ENCODE results near the gene YWHAB. TPM values are rescaled to one million over a fixed set of nuclear protein-coding genes. Genes with fewer than 3 reads are reported as not detected.

The YWHAB gene
- total and polyA plus RNA-seq, 5 donors from 2014 or later: 303 to 927 (median 651) TPM

GRCh38 chr20:44932916-44933315 lies 47.4 kb downstream of the YWHAB start:
- H3K36me3 Mint-ChIP-seq: peaks cover 27% of the 10 kb centered on the region
- H3K9me3 ChIP-seq (ENCODE audit: control insufficient read depth in 2 of 2, low read length in 2 of 2): no peaks in the 10 kb centered on the region
- peaks cover 21% of the 10 kb centered on the region for H3K36me3 ChIP-seq (ENCODE audit: control insufficient read depth, insufficient read depth, low read length)
- no peak for ATAC-seq (ENCODE audit: low read depth in 2 of 2)
- H3K27ac Mint-ChIP-seq: no peak overlapping the region
- no peak overlapping the region for H3K27ac ChIP-seq (ENCODE audit: insufficient read depth, low read length, poor library complexity, severe bottlenecking)
- no peaks in the 10 kb centered on the region for H3K4me1 ChIP-seq (ENCODE audit: control insufficient read depth, insufficient read depth, low read length, poor library complexity, severe bottlenecking)
- peaks cover 0 to 5% (median 0%) of the 10 kb centered on the region in 4 donors for H3K4me1 Mint-ChIP-seq
- no peaks in the 10 kb centered on the region for H3K27me3 ChIP-seq (ENCODE audit: control insufficient read depth, insufficient read depth, low read length)
- no peak for DNase-seq
- H3K4me3 ChIP-seq (ENCODE audit: low read depth, low read length): no peak overlapping the region
- no peaks in the 10 kb centered on the region for H3K27me3 Mint-ChIP-seq
- H3K9me3 Mint-ChIP-seq: no peaks in the 10 kb centered on the region
- H3K4me3 Mint-ChIP-seq: no peak overlapping the region

GRCh38 chr20:44936510-44936909 lies 51.0 kb downstream of the YWHAB start:
- peaks cover 44% of the 10 kb centered on the region for H3K36me3 Mint-ChIP-seq
- H3K4me1 Mint-ChIP-seq: peaks cover 0 to 5% (median under 1%) of the 10 kb centered on the region in 4 donors
- H3K27me3 Mint-ChIP-seq: no peaks in the 10 kb centered on the region
- Histone ChIP-seq H3K4me3 (ENCODE audit: low read depth, low read length) (no peak overlapping the region), H3K27ac (ENCODE audit: insufficient read depth, low read length, poor library complexity, severe bottlenecking) (no peak overlapping the region), H3K36me3 (ENCODE audit: control insufficient read depth, insufficient read depth, low read length) (peaks cover 43% of the 10 kb centered on the region), H3K27me3 (ENCODE audit: control insufficient read depth, insufficient read depth, low read length) (no peaks in the 10 kb centered on the region), H3K9me3 (ENCODE audit: control insufficient read depth in 2 of 2, low read length in 2 of 2) (no peaks in the 10 kb centered on the region), H3K4me1 (ENCODE audit: control insufficient read depth, insufficient read depth, low read length, poor library complexity, severe bottlenecking) (no peaks in the 10 kb centered on the region)
- H3K4me3 Mint-ChIP-seq: no peak overlapping the region
- H3K27ac Mint-ChIP-seq: peak overlapping the region in 1 of 3 donors; percentile 39
- DNase-seq (no peak), ATAC-seq (ENCODE audit: low read depth in 2 of 2) (no peak)
- H3K9me3 Mint-ChIP-seq: no peaks in the 10 kb centered on the region

- H3K27ac Mint-ChIP-seq: peak overlapping the region in 2 of 3 donors; percentile 9 to 97
- no peaks in the 10 kb centered on the region for H3K9me3 Mint-ChIP-seq
- Histone ChIP-seq H3K36me3 (ENCODE audit: control insufficient read depth, insufficient read depth, low read length) (peaks cover 55% of the 10 kb centered on the region), H3K9me3 (ENCODE audit: control insufficient read depth in 2 of 2, low read length in 2 of 2) (no peaks in the 10 kb centered on the region), H3K27me3 (ENCODE audit: control insufficient read depth, insufficient read depth, low read length) (no peaks in the 10 kb centered on the region), H3K27ac (ENCODE audit: insufficient read depth, low read length, poor library complexity, severe bottlenecking) (no peak overlapping the region), H3K4me3 (ENCODE audit: low read depth, low read length) (no peak overlapping the region), H3K4me1 (ENCODE audit: control insufficient read depth, insufficient read depth, low read length, poor library complexity, severe bottlenecking) (no peaks in the 10 kb centered on the region)
- peaks cover 0 to 5% (median 2%) of the 10 kb centered on the region in 4 donors for H3K4me1 Mint-ChIP-seq
- no peak overlapping the region for H3K4me3 Mint-ChIP-seq
- H3K36me3 Mint-ChIP-seq: peaks cover 53% of the 10 kb centered on the region
- DNase-seq: no peak
- H3K27me3 Mint-ChIP-seq: no peaks in the 10 kb centered on the region
- no peak for ATAC-seq (ENCODE audit: low read depth in 2 of 2)
These were observed 53.1 kb downstream of the YWHAB start for GRCh38 chr20:44938637-44939036.

GRCh38 chr20:44941120-44941691 lies 55.7 kb downstream of the YWHAB start:
- H3K36me3 ChIP-seq (ENCODE audit: control insufficient read depth, insufficient read depth, low read length): peaks cover 71% of the 10 kb centered on the region
- ATAC-seq (ENCODE audit: low read depth in 2 of 2) (no peak), DNase-seq (no peak)
- H3K4me3 ChIP-seq (ENCODE audit: low read depth, low read length): no peak overlapping the region
- H3K27ac Mint-ChIP-seq: peak overlapping the region in 2 of 3 donors; percentile 16 to 39
- peaks cover 0 to 9% (median 3%) of the 10 kb centered on the region in 4 donors for H3K4me1 Mint-ChIP-seq
- no peaks in the 10 kb centered on the region for H3K4me1 ChIP-seq (ENCODE audit: control insufficient read depth, insufficient read depth, low read length, poor library complexity, severe bottlenecking)
- H3K4me3 Mint-ChIP-seq: no peak overlapping the region
- H3K9me3 Mint-ChIP-seq: no peaks in the 10 kb centered on the region
- H3K36me3 Mint-ChIP-seq: peaks cover 62% of the 10 kb centered on the region
- no peaks in the 10 kb centered on the region for H3K27me3 ChIP-seq (ENCODE audit: control insufficient read depth, insufficient read depth, low read length)
- H3K27me3 Mint-ChIP-seq: no peaks in the 10 kb centered on the region
- H3K9me3 ChIP-seq (ENCODE audit: control insufficient read depth in 2 of 2, low read length in 2 of 2): no peaks in the 10 kb centered on the region
- H3K27ac ChIP-seq (ENCODE audit: insufficient read depth, low read length, poor library complexity, severe bottlenecking): no peak overlapping the region

GRCh38 chr20:44942264-44942973 lies 56.9 kb downstream of the YWHAB start:
- Histone ChIP-seq H3K27ac (ENCODE audit: insufficient read depth, low read length, poor library complexity, severe bottlenecking) (no peak overlapping the region), H3K36me3 (ENCODE audit: control insufficient read depth, insufficient read depth, low read length) (peaks cover 70% of the 10 kb centered on the region), H3K9me3 (ENCODE audit: control insufficient read depth in 2 of 2, low read length in 2 of 2) (no peaks in the 10 kb centered on the region), H3K4me3 (ENCODE audit: low read depth, low read length) (no peak overlapping the region), H3K27me3 (ENCODE audit: control insufficient read depth, insufficient read depth, low read length) (no peaks in the 10 kb centered on the region), H3K4me1 (ENCODE audit: control insufficient read depth, insufficient read depth, low read length, poor library complexity, severe bottlenecking) (no peaks in the 10 kb centered on the region)
- ATAC-seq (ENCODE audit: low read depth in 2 of 2) (no peak), DNase-seq (no peak)
- Mint-ChIP-seq H3K36me3 (peaks cover 63% of the 10 kb centered on the region), H3K9me3 (no peaks in the 10 kb centered on the region), H3K27ac (peak overlapping the region in 2 of 3 donors; percentile 34 to 40), H3K27me3 (no peaks in the 10 kb centered on the region), H3K4me3 (no peak overlapping the region), H3K4me1 (peaks cover 0 to 16% (median 7%) of the 10 kb centered on the region in 4 donors)

- Mint-ChIP-seq H3K36me3 (peaks cover 50% of the 10 kb centered on the region), H3K27ac (peak overlapping the region in 1 of 3 donors; percentile 62)
- no peak for ATAC-seq (ENCODE audit: low read depth in 2 of 2)
These were observed 58.3 kb downstream of the YWHAB start for GRCh38 chr20:44943828-44944227.

GRCh38 chr20:44945261-44945660 lies 59.8 kb downstream of the YWHAB start:
- ATAC-seq (ENCODE audit: low read depth in 2 of 2) (no peak), DNase-seq (no peak)
- Histone ChIP-seq H3K4me3 (ENCODE audit: low read depth, low read length) (no peak overlapping the region), H3K9me3 (ENCODE audit: control insufficient read depth in 2 of 2, low read length in 2 of 2) (no peaks in the 10 kb centered on the region), H3K27me3 (ENCODE audit: control insufficient read depth, insufficient read depth, low read length) (no peaks in the 10 kb centered on the region), H3K27ac (ENCODE audit: insufficient read depth, low read length, poor library complexity, severe bottlenecking) (no peak overlapping the region), H3K4me1 (ENCODE audit: control insufficient read depth, insufficient read depth, low read length, poor library complexity, severe bottlenecking) (no peaks in the 10 kb centered on the region), H3K36me3 (ENCODE audit: control insufficient read depth, insufficient read depth, low read length) (peaks cover 83% of the 10 kb centered on the region)
- Mint-ChIP-seq H3K27ac (peak overlapping the region in 2 of 3 donors; percentile 4 to 78), H3K4me1 (peaks cover 0 to 20% (median 8%) of the 10 kb centered on the region in 4 donors), H3K9me3 (no peaks in the 10 kb centered on the region), H3K36me3 (peaks cover 54% of the 10 kb centered on the region), H3K4me3 (no peak overlapping the region), H3K27me3 (no peaks in the 10 kb centered on the region)

More at GRCh38 chr20:44943828-44944227, 58.3 kb downstream of the YWHAB start:
- H3K27me3 ChIP-seq (ENCODE audit: control insufficient read depth, insufficient read depth, low read length): no peaks in the 10 kb centered on the region
- DNase-seq: no peak
- no peaks in the 10 kb centered on the region for H3K9me3 Mint-ChIP-seq
- no peak overlapping the region for H3K4me3 Mint-ChIP-seq
- no peaks in the 10 kb centered on the region for H3K4me1 ChIP-seq (ENCODE audit: control insufficient read depth, insufficient read depth, low read length, poor library complexity, severe bottlenecking)
- no peaks in the 10 kb centered on the region for H3K9me3 ChIP-seq (ENCODE audit: control insufficient read depth in 2 of 2, low read length in 2 of 2)
- no peak overlapping the region for H3K27ac ChIP-seq (ENCODE audit: insufficient read depth, low read length, poor library complexity, severe bottlenecking)
- H3K4me3 ChIP-seq (ENCODE audit: low read depth, low read length): no peak overlapping the region
- H3K27me3 Mint-ChIP-seq: no peaks in the 10 kb centered on the region
- H3K36me3 ChIP-seq (ENCODE audit: control insufficient read depth, insufficient read depth, low read length): peaks cover 77% of the 10 kb centered on the region
- H3K4me1 Mint-ChIP-seq: peaks cover 0 to 16% (median 7%) of the 10 kb centered on the region in 4 donors

Data from CD4-positive, CD25-positive, alpha-beta regulatory T cell (primary cell).